Adrenal gland (tissue), 12 donors: ENCODE data around the gene CFAP210. TPM values are rescaled to one million over a fixed set of nuclear protein-coding genes. Genes with fewer than 3 reads are reported as not detected.

ENCODE experiments used
- DNase-seq, 7 donors: peaks; one replicate each; pipeline ENCODE4 v3.0.0-alpha.2; 2019 to 2020
- H3K27ac ChIP-seq, 5 donors: fragments of 200-600 bp; sonication (generic) in 4 of 5; 1 replicate in 3 of 5; 2 replicates in 2 of 5; pipeline versions ENCODE4 v1.5.1 to v1.8.0; 2016 to 2020; ENCODE audit warnings: mild to moderate bottlenecking in 1 of 5
- H3K27me3 ChIP-seq: fragments of 200-600 bp; 2 replicates; pipeline ENCODE4 v1.8.0; 2021
- H3K36me3 ChIP-seq, 2 donors: fragments of 200-600 bp; replicated peaks in 1 of 2; 1 replicate in 1 of 2; 2 replicates in 1 of 2; pipeline versions ENCODE4 v1.5.1 to v1.8.0; 2018 to 2022
- H3K4me1 ChIP-seq, 2 donors: fragments of 200-600 bp; replicated peaks in 1 of 2; 1 replicate in 1 of 2; 2 replicates in 1 of 2; pipeline versions ENCODE4 v1.5.1 to v1.8.0; 2018 to 2021
- H3K4me3 ChIP-seq, 4 donors: fragments of 200-600 bp; sonication (generic) in 3 of 4; one replicate each; pipeline ENCODE4 v1.5.1; 2016 to 2018
- H3K9me3 ChIP-seq, 3 donors: fragments of 200-600 bp; sonication (generic) in 1 of 3; replicated peaks in 1 of 3; 1 replicate in 2 of 3; 2 replicates in 1 of 3; pipeline versions ENCODE4 v1.5.1 to v1.8.0; 2016 to 2021
- POLR2A ChIP-seq, 2 donors: fragments of 450-650 bp; IDR thresholded peaks; one replicate each; pipeline ENCODE4 v1.6.1; 2017; ENCODE audit warnings: antibody characterized with exemption in 2 of 2, mild to moderate bottlenecking in 2 of 2, moderate library complexity in 1 of 2
- WGBS, 4 donors: extraction: QIAGEN DNeasy Blood & Tissue Kit in 2 of 4; methylation state at CpG; one replicate each; pipeline versions ENCODE4 v1.1.5 to v1.1.7; 2013 to 2017; 5-methylcytosine and 5-hydroxymethylcytosine counted together
- intact Hi-C, 2 donors: fragments of 100-400 bp; cut with DNase I; formaldehyde crosslinking; loops; one replicate each; pipeline versions ENCODE4 v1.14.1 to v1.15.0; 2022 to 2023
- polyA plus RNA-seq, 3 donors: library from polyadenylated mRNA; stranded (reverse); fragments of 200-250 nt in 2 of 3; fragments of 350-450 nt in 1 of 3; fragmentation: Illumina TruSeq in 1 of 3; extraction: RNeasy Lipid Tissue Mini Kit (QIAGEN cat#74804) in 1 of 3; gene quantifications; one replicate each; pipeline ENCODE4 v1.2.3, GENCODE V29; 2013 to 2014
- total RNA-seq, 9 donors: library from RNA; depleted of rRNA in 4 of 9; stranded (reverse); fragments of >200 nt in 4 of 9; fragments of 120-200 nt in 1 of 9; fragmentation: NEBNext Ultra II Directional in 1 of 9; extraction: Animal tissue kit (Norgen Biotek cat#: 25700) in 1 of 9; gene quantifications; one replicate each; pipeline versions ENCODE4 v1.1.0 to v1.2.4, GENCODE V29; 2013 to 2023
- TF ChIP-seq, protein P1 (sequence below), 6 experiments: fragments of 450-650 bp in 4 of 6; fragments of 200-600 bp in 2 of 6; sonication (generic) in 1 of 6; IDR thresholded peaks; 1 replicate in 5 of 6; 2 replicates in 1 of 6; pipeline versions ENCODE4 v1.5.1 to v1.8.0; 2016 to 2021; ENCODE audit warnings: antibody characterized with exemption in 6 of 6, mild to moderate bottlenecking in 2 of 6, moderate library complexity in 1 of 6
- donor health status: healthy with polysubstance abuse.
- donor health status: Bipolar disorder and iron deficiency.
- donor health status: DM: yes; HTN: yes; CAD: no.
- donor health status: DM: no; HTN: no; CAD: no.
- donor health status: DM: no; HTN: no; CAD: no.
- donor health status: DM: yes; HTN: yes; CAD: no.

Gene CFAP210
- total and polyA plus RNA-seq, 12 donors = 0.07 to 0.39 (median 0.32) TPM; not detected in 9

DNA sequence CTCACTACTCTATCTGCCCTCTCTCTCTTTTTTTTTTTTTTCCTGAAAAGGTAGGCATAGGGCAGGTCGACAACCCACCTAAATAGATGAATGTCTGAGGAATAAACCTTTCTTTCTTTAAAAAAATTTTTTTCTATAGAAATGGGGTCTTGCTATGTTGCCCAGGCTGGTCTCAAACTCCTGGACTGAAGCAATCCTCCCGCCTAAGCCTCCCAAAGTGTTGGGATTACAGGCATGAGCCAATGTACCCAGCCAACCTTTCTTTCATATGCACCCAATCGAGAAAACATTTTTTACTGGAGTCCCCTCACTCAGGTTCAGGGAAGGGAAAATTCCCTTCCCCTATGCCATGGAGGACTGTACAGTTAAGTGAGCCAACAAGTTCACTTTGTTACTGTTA is 31.0 kb downstream of the CFAP210 start:
- Histone ChIP-seq H3K4me1 (no peaks in the 10 kb centered on the region), H3K27ac (no peak overlapping the region), H3K9me3 (no peaks in the 10 kb centered on the region), H3K27me3 (no peaks in the 10 kb centered on the region), H3K36me3 (no peaks in the 10 kb centered on the region), H3K4me3 (no peak overlapping the region)
- intact Hi-C loops = no loop called here
- 80 to 86% (median 83%) methylated on average over 3 of the region's 3 CpGs for WGBS, 4 donors
- TF ChIP-seq, protein P1, sequence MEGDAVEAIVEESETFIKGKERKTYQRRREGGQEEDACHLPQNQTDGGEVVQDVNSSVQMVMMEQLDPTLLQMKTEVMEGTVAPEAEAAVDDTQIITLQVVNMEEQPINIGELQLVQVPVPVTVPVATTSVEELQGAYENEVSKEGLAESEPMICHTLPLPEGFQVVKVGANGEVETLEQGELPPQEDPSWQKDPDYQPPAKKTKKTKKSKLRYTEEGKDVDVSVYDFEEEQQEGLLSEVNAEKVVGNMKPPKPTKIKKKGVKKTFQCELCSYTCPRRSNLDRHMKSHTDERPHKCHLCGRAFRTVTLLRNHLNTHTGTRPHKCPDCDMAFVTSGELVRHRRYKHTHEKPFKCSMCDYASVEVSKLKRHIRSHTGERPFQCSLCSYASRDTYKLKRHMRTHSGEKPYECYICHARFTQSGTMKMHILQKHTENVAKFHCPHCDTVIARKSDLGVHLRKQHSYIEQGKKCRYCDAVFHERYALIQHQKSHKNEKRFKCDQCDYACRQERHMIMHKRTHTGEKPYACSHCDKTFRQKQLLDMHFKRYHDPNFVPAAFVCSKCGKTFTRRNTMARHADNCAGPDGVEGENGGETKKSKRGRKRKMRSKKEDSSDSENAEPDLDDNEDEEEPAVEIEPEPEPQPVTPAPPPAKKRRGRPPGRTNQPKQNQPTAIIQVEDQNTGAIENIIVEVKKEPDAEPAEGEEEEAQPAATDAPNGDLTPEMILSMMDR (IDR thresholded peaks at IDR 0.05) = no peak
- no peak for TF ChIP-seq POLR2A (IDR thresholded peaks at IDR 0.05)
- no peak for DNase-seq

DNA sequence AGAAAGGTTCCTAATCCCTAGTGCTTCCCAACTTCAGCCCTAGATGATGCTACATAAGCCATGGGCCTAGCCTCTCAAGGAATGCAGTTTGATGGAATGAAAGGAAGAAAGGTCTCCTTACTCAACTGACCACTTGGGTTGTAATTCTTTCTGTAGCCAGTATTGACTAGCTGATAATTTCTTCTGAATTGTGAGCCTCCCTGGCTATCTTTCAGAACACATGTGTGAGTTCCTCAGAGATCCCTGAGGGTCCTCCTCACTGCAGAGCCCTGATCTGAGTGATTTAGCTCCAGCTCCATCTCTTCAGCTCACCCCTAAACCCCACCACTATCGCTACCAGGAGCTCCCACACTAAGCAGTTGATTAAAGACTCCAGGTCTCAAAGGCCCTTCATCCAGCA is 31.5 kb downstream of the CFAP210 start:
- TF ChIP-seq, protein P1 (IDR thresholded peaks at IDR 0.05) = no peak
- no peak for TF ChIP-seq POLR2A (IDR thresholded peaks at IDR 0.05)
- DNase-seq = no peak
- intact Hi-C loops = no loop called here
- Histone ChIP-seq H3K27me3 (no peaks in the 10 kb centered on the region), H3K4me3 (no peak overlapping the region), H3K36me3 (no peaks in the 10 kb centered on the region), H3K9me3 (no peaks in the 10 kb centered on the region), H3K27ac (no peak overlapping the region), H3K4me1 (no peaks in the 10 kb centered on the region)
- WGBS, 4 donors = 80 to 100% (median 91%) methylated on average over 1 of the region's 1 CpG

DNA sequence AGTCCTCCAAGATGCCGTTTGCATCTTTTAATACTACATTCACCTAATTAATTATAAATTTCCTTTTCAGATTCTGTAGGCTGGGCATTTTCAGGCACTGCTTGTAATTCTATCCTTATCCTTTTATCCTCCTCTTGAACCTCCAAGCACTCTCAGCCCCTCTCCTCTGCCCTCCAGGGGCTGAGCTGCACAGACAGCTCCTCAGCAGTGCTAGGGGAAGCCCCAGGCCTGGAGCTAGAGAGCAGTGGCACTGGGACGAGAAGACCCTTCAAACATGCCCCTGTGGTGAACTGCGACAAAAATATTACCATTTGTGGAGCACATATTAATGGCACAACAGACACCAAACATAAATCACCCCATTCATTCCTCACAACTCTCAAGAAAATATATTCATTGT is 32.9 kb downstream of the CFAP210 start:
- H3K27ac ChIP-seq = no peak overlapping the region
- H3K4me1 ChIP-seq = no peaks in the 10 kb centered on the region
- H3K27me3 ChIP-seq = no peaks in the 10 kb centered on the region
- 49 to 66% (median 61%) methylated on average over 3 of the region's 3 CpGs for WGBS, 4 donors
- no peaks in the 10 kb centered on the region for H3K9me3 ChIP-seq
- H3K36me3 ChIP-seq = no peaks in the 10 kb centered on the region
- intact Hi-C loops = no loop called here
- DNase-seq = no peak
- H3K4me3 ChIP-seq = no peak overlapping the region
- no peak for TF ChIP-seq POLR2A (IDR thresholded peaks at IDR 0.05)
- TF ChIP-seq, protein P1 (IDR thresholded peaks at IDR 0.05) = no peak

DNA sequence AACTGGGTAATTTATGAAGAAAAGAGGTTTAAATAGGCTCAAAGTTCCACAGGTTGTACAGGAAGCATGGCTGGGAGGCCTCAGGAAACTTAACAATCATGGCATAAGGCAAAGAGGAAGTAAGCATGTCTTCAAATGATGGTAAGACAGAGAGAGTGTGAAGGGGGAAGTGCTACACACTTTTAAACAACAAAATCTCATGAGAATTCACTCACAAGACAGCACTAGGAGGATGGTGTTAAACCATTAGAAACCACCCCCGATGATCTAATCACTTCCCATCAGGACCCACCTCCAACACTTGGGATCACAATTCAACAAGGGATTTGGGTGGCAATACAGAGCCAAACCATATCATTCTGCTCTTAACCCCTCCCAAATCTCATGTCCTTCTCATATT is 34.9 kb downstream of the CFAP210 start:
- intact Hi-C loops = no loop called here
- TF ChIP-seq, protein P1 (IDR thresholded peaks at IDR 0.05) = no peak
- TF ChIP-seq POLR2A (IDR thresholded peaks at IDR 0.05) = no peak
- no peak overlapping the region for H3K27ac ChIP-seq
- H3K4me1 ChIP-seq = no peaks in the 10 kb centered on the region
- H3K36me3 ChIP-seq = no peaks in the 10 kb centered on the region
- 63 to 91% (median 74%) methylated on average over 1 of the region's 1 CpG for WGBS, 4 donors
- no peaks in the 10 kb centered on the region for H3K27me3 ChIP-seq
- DNase-seq = no peak
- H3K9me3 ChIP-seq = no peaks in the 10 kb centered on the region
- no peak overlapping the region for H3K4me3 ChIP-seq
